ENCODE measurements around the gene CHRNB2. TPM values are rescaled to one million over a fixed set of nuclear protein-coding genes. Genes with fewer than 3 reads are reported as not detected.

CHRNB2 gene
- total and polyA plus RNA-seq, 9 of the 15 experiments (the other 6 are each of a cell fraction or from before 2014, with no cell fraction given), result 0.01 TPM; not detected in 8

- no peak for TF ChIP-seq E2F6 (IDR thresholded peaks at IDR 0.05; ENCODE audit: borderline replicate concordance in 1 of 2, extremely low read depth in 1 of 2, insufficient read depth in 1 of 2, insufficient read length in 1 of 2, low read depth in 1 of 2, low read length in 1 of 2, poor library complexity in 1 of 2, severe bottlenecking in 1 of 2)
- TF ChIP-seq SP1 (CRISPR knock-in tag; IDR thresholded peaks at IDR 0.05), result no peak
These were observed 11.2 kb upstream of the CHRNB2 start (continued) for GRCh38 chr1:154556422-154556821.

- no peak for ATAC-seq
- Histone ChIP-seq H3K4me2 (ENCODE audit: insufficient read depth, low read length) (peak overlapping the region; percentile 99), H3K9me3 (replicated peaks; ENCODE audit: control insufficient read depth, insufficient read depth, low read depth, low read length) (no peaks in the 10 kb centered on the region), H3K4me1 (replicated peaks in 1 of 2; ENCODE audit: control insufficient read depth in 2 of 2, insufficient read depth in 2 of 2, low read length in 2 of 2) (peaks cover 18 to 21% of the 10 kb centered on the region in 2 experiments; a peak in 4 of 5 replicates), H3K27ac (ENCODE audit: extremely low read depth, low read depth, low read length) (peak overlapping the region; percentile 68; the same call in 1 of the 3 replicates), H3K79me2 (ENCODE audit: control insufficient read depth, insufficient read depth, low read length) (peaks cover 27% of the 10 kb centered on the region), H3K9me1 (ENCODE audit: control insufficient read depth, insufficient read depth, low read length) (no peaks in the 10 kb centered on the region), H3K9ac (ENCODE audit: insufficient read depth in 1 of 2, low read depth in 2 of 2, low read length in 2 of 2) (peak overlapping the region; percentile 80 to 94), H3K27me3 (ENCODE audit: control insufficient read depth in 2 of 2, insufficient read depth in 2 of 2, low read length in 2 of 2) (no peaks in the 10 kb centered on the region; a peak in 1 of 5 replicates), H2AFZ (ENCODE audit: low read depth, low read length) (peak overlapping the region; percentile 18; the same call in 1 of the 2 replicates), H3K36me3 (ENCODE audit: control insufficient read depth, insufficient read depth, low read length) (peaks cover 39% of the 10 kb centered on the region), H4K20me1 (replicated peaks; ENCODE audit: control insufficient read depth, insufficient read depth, low read length) (no peaks in the 10 kb centered on the region), H3K4me3 (peak overlapping the region; percentile 82)
- BruUV-seq (replicated peaks), result no TSS peak
- CTCF ChIA-PET (ENCODE audit: low intra/inter-chr PET ratio), result interaction anchor here (1.1 to 2.8 kb wide), 2 partner anchors 321 to 460 kb away, joined by 5 to 19 read pairs; no protein-coding TSS in a partner anchor
- peak; percentile 71 for FAIRE-seq
- TF ChIP-seq HDGF (IDR thresholded peaks at IDR 0.05) (peak; percentile 63; the same call in 1 of the 2 replicates), E2F6 (IDR thresholded peaks at IDR 0.05; ENCODE audit: borderline replicate concordance in 1 of 2, extremely low read depth in 1 of 2, insufficient read depth in 1 of 2, insufficient read length in 1 of 2, low read depth in 1 of 2, low read length in 1 of 2, poor library complexity in 1 of 2, severe bottlenecking in 1 of 2) (no peak), GATA2 (CRISPR knock-in tag; IDR thresholded peaks at IDR 0.05) (no peak), CEBPZ (IDR thresholded peaks at IDR 0.05; ENCODE audit: borderline replicate concordance, low read depth, low read length) (no peak)
- in situ Hi-C loops (cut with MboI), result loop anchor here (5.0 kb wide), 1 partner anchor 70 kb away; no protein-coding TSS in a partner anchor
- WGBS (ENCODE audit: insufficient coverage, low coverage, missing lambda C conversion rate), result 6% methylated on average over 7 of the region's 7 CpGs
- no peak for DNase-seq (ENCODE audit: extremely low read depth in 1 of 4, low spot score in 3 of 4)
- POLR2A ChIA-PET, result interaction anchor here (0.8 kb wide), 1 partner anchor 180 kb away, joined by 3 read pairs; no protein-coding TSS in a partner anchor
- intact Hi-C loops (cut with micrococcal nuclease), result loop anchor here (5.0 kb wide), 3 partner anchors 200 to 530 kb away; partner anchors contain the start of gene ZBTB7B
These were observed 10.2 kb upstream of the CHRNB2 start for GRCh38 chr1:154557248-154557938.
